ENCODE data around the gene TPSD1. TPM values are rescaled to one million over a fixed set of nuclear protein-coding genes. Genes with fewer than 3 reads are reported as not detected.
"Not testable (repeated sequence)": the region's sequence is repeated elsewhere in the genome, so short reads cannot be mapped to it uniquely, and the experiment has no call there.

TPSD1 gene
- total RNA-seq, 1 donor from 2014 or later, result not detected

DNA sequence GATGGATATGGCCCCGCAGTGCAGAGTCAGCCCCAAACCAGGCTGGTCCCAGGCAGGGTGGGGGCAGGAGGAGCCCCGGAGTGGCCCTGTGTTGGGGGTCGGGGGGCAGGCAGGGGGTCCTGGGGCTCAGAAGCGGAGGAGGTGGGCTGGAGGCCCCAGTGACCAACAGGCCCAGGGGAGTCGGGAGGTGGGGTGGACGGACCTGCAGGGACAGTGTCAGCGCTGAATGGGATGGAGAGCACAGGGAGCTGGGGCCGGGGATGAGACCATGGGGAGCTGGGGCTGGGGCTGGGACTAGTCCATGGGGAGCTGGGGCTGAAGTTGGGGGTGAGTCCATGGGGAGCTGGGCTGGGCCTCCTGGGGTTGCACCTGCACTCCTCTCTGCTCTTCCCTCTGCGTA is 16.3 kb upstream of the TPSD1 start:
- H3K4me2 ChIP-seq (ENCODE audit: low read length); H3K4me1 Mint-ChIP-seq (ENCODE audit: low read depth, unreplicated experiment); H3K9me3 ChIP-seq (ENCODE audit: insufficient read depth, low read depth, low read length); H3K27me3 ChIP-seq (ENCODE audit: insufficient read depth, low read length); H3K9me3 Mint-ChIP-seq (ENCODE audit: unreplicated experiment); H3K4me3 Mint-ChIP-seq (ENCODE audit: unreplicated experiment); H3K27ac Mint-ChIP-seq (ENCODE audit: unreplicated experiment); FAIRE-seq; H3K4me1 ChIP-seq (ENCODE audit: insufficient read depth, low read length); H2AFZ ChIP-seq (ENCODE audit: low read depth, low read length); H3K36me3 Mint-ChIP-seq (ENCODE audit: low read depth, unreplicated experiment); H4K20me1 ChIP-seq (ENCODE audit: insufficient read depth, low read length); H3K9ac ChIP-seq (ENCODE audit: low read length); H3K4me3 ChIP-seq (ENCODE audit: insufficient read depth, low read depth, low read length); DNase-seq (ENCODE audit: low read depth); H3K79me2 ChIP-seq (ENCODE audit: insufficient read depth, low read length); H3K27ac ChIP-seq (ENCODE audit: low read depth, low read length); H3K36me3 ChIP-seq (ENCODE audit: insufficient read depth, low read length): not testable (repeated sequence)
- H3K27me3 Mint-ChIP-seq (ENCODE audit: low read depth, unreplicated experiment), result peaks cover 15% of the 10 kb centered on the region

DNA sequence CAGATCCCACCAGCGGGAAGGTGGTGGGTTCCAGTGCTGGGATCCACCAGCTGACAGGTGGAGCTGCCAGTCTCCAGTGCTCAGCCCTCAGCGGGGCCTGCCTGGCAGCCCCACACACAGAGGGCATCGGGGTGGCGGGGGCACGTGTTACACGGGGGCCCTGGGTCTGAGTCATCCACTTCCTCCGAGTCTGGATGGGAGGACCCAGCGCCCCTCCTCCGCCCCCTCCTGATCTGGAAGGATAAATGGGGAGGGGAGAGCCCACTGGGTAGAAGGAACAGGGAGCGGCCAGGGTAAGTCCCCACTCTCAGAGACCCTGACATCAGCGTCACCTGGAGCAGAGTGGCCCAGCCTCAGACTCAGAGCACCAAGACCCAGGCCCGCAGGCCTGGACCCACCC is 15.4 kb upstream of the TPSD1 start, which contains the start of gene TPSAB1:
Gene TPSAB1, plus strand, starts transcription at position 270 of the 400 bp plus-strand sequence. CDS start 234 bp downstream, outside the sequence.
- H3K27ac Mint-ChIP-seq (ENCODE audit: unreplicated experiment); H3K36me3 Mint-ChIP-seq (ENCODE audit: low read depth, unreplicated experiment); H2AFZ ChIP-seq (ENCODE audit: low read depth, low read length); H3K4me3 ChIP-seq (ENCODE audit: insufficient read depth, low read depth, low read length); H3K9me3 Mint-ChIP-seq (ENCODE audit: unreplicated experiment); H3K4me3 Mint-ChIP-seq (ENCODE audit: unreplicated experiment); H3K4me1 Mint-ChIP-seq (ENCODE audit: low read depth, unreplicated experiment); H3K4me1 ChIP-seq (ENCODE audit: insufficient read depth, low read length); H3K9me3 ChIP-seq (ENCODE audit: insufficient read depth, low read depth, low read length); H3K27ac ChIP-seq (ENCODE audit: low read depth, low read length); DNase-seq (ENCODE audit: low read depth); H3K9ac ChIP-seq (ENCODE audit: low read length); H3K4me2 ChIP-seq (ENCODE audit: low read length); H4K20me1 ChIP-seq (ENCODE audit: insufficient read depth, low read length); FAIRE-seq; H3K27me3 ChIP-seq (ENCODE audit: insufficient read depth, low read length); H3K36me3 ChIP-seq (ENCODE audit: insufficient read depth, low read length); H3K79me2 ChIP-seq (ENCODE audit: insufficient read depth, low read length): not testable (repeated sequence)
- H3K27me3 Mint-ChIP-seq (ENCODE audit: low read depth, unreplicated experiment), result peaks cover 21% of the 10 kb centered on the region

DNA sequence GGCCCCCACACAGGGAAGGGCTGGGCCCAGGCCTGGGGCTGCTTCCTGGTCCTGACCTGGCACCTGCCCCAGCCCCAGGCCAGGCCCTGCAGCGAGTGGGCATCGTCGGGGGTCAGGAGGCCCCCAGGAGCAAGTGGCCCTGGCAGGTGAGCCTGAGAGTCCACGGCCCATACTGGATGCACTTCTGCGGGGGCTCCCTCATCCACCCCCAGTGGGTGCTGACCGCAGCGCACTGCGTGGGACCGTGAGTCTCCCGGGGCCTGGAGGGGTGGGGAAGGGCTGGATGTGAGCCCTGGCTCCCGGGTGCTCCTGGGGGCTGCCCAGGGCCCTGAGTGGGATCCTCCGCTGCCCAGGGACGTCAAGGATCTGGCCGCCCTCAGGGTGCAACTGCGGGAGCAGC is 14.8 kb upstream of the TPSD1 start:
- H3K27me3 Mint-ChIP-seq (ENCODE audit: low read depth, unreplicated experiment), result peaks cover 28% of the 10 kb centered on the region
- H3K4me1 ChIP-seq (ENCODE audit: insufficient read depth, low read length); DNase-seq (ENCODE audit: low read depth); H3K9me3 Mint-ChIP-seq (ENCODE audit: unreplicated experiment); H2AFZ ChIP-seq (ENCODE audit: low read depth, low read length); H3K9me3 ChIP-seq (ENCODE audit: insufficient read depth, low read depth, low read length); H3K4me2 ChIP-seq (ENCODE audit: low read length); H3K36me3 Mint-ChIP-seq (ENCODE audit: low read depth, unreplicated experiment); H3K4me3 Mint-ChIP-seq (ENCODE audit: unreplicated experiment); H3K27ac Mint-ChIP-seq (ENCODE audit: unreplicated experiment); FAIRE-seq; H3K36me3 ChIP-seq (ENCODE audit: insufficient read depth, low read length); H3K79me2 ChIP-seq (ENCODE audit: insufficient read depth, low read length); H3K27ac ChIP-seq (ENCODE audit: low read depth, low read length); H3K9ac ChIP-seq (ENCODE audit: low read length); H4K20me1 ChIP-seq (ENCODE audit: insufficient read depth, low read length); H3K27me3 ChIP-seq (ENCODE audit: insufficient read depth, low read length); H3K4me1 Mint-ChIP-seq (ENCODE audit: low read depth, unreplicated experiment); H3K4me3 ChIP-seq (ENCODE audit: insufficient read depth, low read depth, low read length): not testable (repeated sequence)

DNA sequence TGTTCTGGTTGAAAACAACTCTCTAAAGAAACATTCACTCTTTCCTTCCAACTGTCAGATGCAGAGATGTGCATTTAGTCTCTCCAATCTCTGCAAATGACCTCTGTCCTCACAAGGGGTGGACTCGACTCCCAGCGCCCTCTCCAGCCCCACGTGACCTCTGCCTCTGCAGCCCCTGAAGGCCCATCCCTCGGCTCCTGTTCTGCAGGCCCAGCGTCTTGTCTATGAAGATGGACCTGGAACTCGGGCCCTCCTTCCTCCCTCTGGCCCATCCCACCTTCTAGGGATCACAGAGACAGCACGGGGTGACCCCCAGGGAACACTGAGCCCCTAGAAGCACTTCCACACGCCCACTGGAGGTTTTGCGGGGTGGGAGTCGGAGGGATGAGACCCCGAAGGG is 12.5 kb upstream of the TPSD1 start:
- H3K36me3 Mint-ChIP-seq (ENCODE audit: low read depth, unreplicated experiment); H4K20me1 ChIP-seq (ENCODE audit: insufficient read depth, low read length); H3K9me3 Mint-ChIP-seq (ENCODE audit: unreplicated experiment); H3K4me2 ChIP-seq (ENCODE audit: low read length); H3K27ac ChIP-seq (ENCODE audit: low read depth, low read length); H3K27ac Mint-ChIP-seq (ENCODE audit: unreplicated experiment); H3K9ac ChIP-seq (ENCODE audit: low read length); H3K36me3 ChIP-seq (ENCODE audit: insufficient read depth, low read length); H3K9me3 ChIP-seq (ENCODE audit: insufficient read depth, low read depth, low read length); H3K4me3 ChIP-seq (ENCODE audit: insufficient read depth, low read depth, low read length); DNase-seq (ENCODE audit: low read depth); H3K27me3 ChIP-seq (ENCODE audit: insufficient read depth, low read length); H3K4me1 ChIP-seq (ENCODE audit: insufficient read depth, low read length); H3K4me1 Mint-ChIP-seq (ENCODE audit: low read depth, unreplicated experiment); H2AFZ ChIP-seq (ENCODE audit: low read depth, low read length); H3K4me3 Mint-ChIP-seq (ENCODE audit: unreplicated experiment); FAIRE-seq; H3K79me2 ChIP-seq (ENCODE audit: insufficient read depth, low read length): not testable (repeated sequence)
- H3K27me3 Mint-ChIP-seq (ENCODE audit: low read depth, unreplicated experiment), result peaks cover 38% of the 10 kb centered on the region

DNA sequence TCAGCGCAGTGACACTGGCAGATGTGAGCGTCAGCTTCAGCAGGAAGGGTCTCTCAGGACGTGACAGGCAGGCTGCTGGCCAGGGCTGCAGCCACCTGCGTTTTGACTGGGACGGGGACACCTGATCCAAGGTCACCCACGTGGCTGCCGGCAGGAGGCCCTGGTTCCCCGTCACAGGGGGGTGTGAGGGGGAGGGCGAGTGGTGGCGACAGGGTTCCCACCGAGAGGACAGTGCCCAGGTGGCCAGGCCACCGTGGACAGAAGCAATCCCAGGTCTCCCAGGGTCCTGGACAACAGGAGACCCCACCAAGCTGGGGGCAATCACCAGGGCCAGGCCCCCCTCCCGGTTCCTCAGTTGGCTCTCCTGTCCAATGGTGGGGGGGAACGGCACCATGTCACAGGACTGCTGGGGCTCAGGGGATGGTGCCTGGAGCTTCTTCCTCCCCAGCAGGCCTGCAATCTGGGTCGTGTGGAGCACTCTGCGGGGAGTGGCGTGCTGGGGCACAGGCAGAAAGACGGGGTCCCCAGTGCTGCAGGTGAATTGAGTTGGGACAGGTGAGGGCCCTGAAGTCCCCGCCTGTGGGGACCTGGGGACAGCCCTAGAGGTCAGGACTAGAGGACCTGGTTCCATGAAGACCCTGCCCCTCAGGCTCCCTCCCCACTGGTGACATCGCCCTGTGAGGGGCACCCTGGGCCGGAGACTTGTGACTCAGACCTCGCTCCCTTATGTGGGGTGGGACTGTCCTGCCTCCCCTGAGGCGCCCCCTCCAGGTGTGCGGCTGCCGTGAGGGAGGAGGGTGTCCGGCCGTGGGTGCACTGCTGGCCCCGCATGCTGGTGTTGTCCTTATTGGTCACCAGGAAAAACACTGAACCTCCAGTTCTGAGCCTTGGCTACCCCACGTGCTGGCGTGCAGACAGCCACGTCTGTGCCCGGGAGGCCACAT is 11.7 kb upstream of the TPSD1 start:
- H3K27me3 ChIP-seq (ENCODE audit: insufficient read depth, low read length); H3K9me3 Mint-ChIP-seq (ENCODE audit: unreplicated experiment); H3K4me3 Mint-ChIP-seq (ENCODE audit: unreplicated experiment); H3K36me3 Mint-ChIP-seq (ENCODE audit: low read depth, unreplicated experiment); FAIRE-seq; H4K20me1 ChIP-seq (ENCODE audit: insufficient read depth, low read length); H3K4me1 ChIP-seq (ENCODE audit: insufficient read depth, low read length); H3K27ac Mint-ChIP-seq (ENCODE audit: unreplicated experiment); H3K79me2 ChIP-seq (ENCODE audit: insufficient read depth, low read length); DNase-seq (ENCODE audit: low read depth); H3K27ac ChIP-seq (ENCODE audit: low read depth, low read length); H3K9ac ChIP-seq (ENCODE audit: low read length); H3K4me1 Mint-ChIP-seq (ENCODE audit: low read depth, unreplicated experiment); H3K4me2 ChIP-seq (ENCODE audit: low read length); H3K36me3 ChIP-seq (ENCODE audit: insufficient read depth, low read length); H3K4me3 ChIP-seq (ENCODE audit: insufficient read depth, low read depth, low read length); H2AFZ ChIP-seq (ENCODE audit: low read depth, low read length); H3K9me3 ChIP-seq (ENCODE audit: insufficient read depth, low read depth, low read length): not testable (repeated sequence)
- H3K27me3 Mint-ChIP-seq (ENCODE audit: low read depth, unreplicated experiment), result peaks cover 34% of the 10 kb centered on the region

All from astrocyte (in vitro differentiated cells and primary cell).